Measurements from ENCODE around the gene FAM236A. TPM values are rescaled to one million over a fixed set of nuclear protein-coding genes. Genes with fewer than 3 reads are reported as not detected.
"Not testable (repeated sequence)": the region's sequence is repeated elsewhere in the genome, so short reads cannot be mapped to it uniquely, and the experiment has no call there.

Gene FAM236A
- total and polyA plus RNA-seq, 2 donors (not counting 1 experiment from before 2014, with no cell fraction given) = not detected

GRCh38 chrX:72943035-72943818 is 5.2 kb downstream of the FAM236A start:
- H3K9me3 ChIP-seq (ENCODE audit: control extremely low read depth in 1 of 3, control insufficient read depth in 2 of 3, insufficient read depth in 1 of 3, low read length in 2 of 3); intact Hi-C loops (cut with micrococcal nuclease); H3K4me1 Mint-ChIP-seq; H3K4me1 ChIP-seq (ENCODE audit: control insufficient read depth in 2 of 2, insufficient read depth in 2 of 2, low read length in 2 of 2); H3K27ac ChIP-seq (ENCODE audit: low read length in 2 of 2); POLR2A ChIA-PET; H3K27ac Mint-ChIP-seq; H3K4me2 ChIP-seq (replicated peaks; ENCODE audit: low read depth, low read length, poor library complexity, severe bottlenecking); H3K4me3 ChIP-seq (ENCODE audit: control extremely low read depth in 1 of 5, extremely low read depth in 1 of 5, insufficient read depth in 1 of 5, low read depth in 2 of 5, low read length in 4 of 5); H3K9ac ChIP-seq (ENCODE audit: low read length); H4K20me1 ChIP-seq (ENCODE audit: control insufficient read depth, insufficient read depth, low read length, poor library complexity, severe bottlenecking); H2AFZ ChIP-seq (ENCODE audit: insufficient read depth, low read depth, low read length, poor library complexity, severe bottlenecking); H3K36me3 ChIP-seq (replicated peaks in 1 of 2; ENCODE audit: control extremely low read depth in 1 of 2, control insufficient read depth in 1 of 2, extremely low read depth in 1 of 2, insufficient read depth in 2 of 2, low read length in 1 of 2); H3K27me3 Mint-ChIP-seq; H3K9me3 Mint-ChIP-seq (ENCODE audit: insufficient read depth); H3K4me3 Mint-ChIP-seq; CTCF ChIA-PET; DNase-seq; H3K79me2 ChIP-seq (ENCODE audit: control insufficient read depth, insufficient read depth, low read length); H3K27me3 ChIP-seq (replicated peaks in 1 of 4; ENCODE audit: control extremely low read depth in 1 of 4, control insufficient read depth in 3 of 4, insufficient read depth in 4 of 4, low read length in 3 of 4): not testable (repeated sequence)
- peak; percentile 74 for ATAC-seq (ENCODE audit: low read depth)
- WGBS (ENCODE audit: insufficient coverage) = no CpG with 5 or more reads among the region's 44 CpGs

- H3K27me3 Mint-ChIP-seq; intact Hi-C loops (cut with micrococcal nuclease); H3K4me1 ChIP-seq (ENCODE audit: control insufficient read depth in 2 of 2, insufficient read depth in 2 of 2, low read length in 2 of 2); H4K20me1 ChIP-seq (ENCODE audit: control insufficient read depth, insufficient read depth, low read length, poor library complexity, severe bottlenecking); CTCF ChIA-PET; H3K27ac ChIP-seq (ENCODE audit: low read length in 2 of 2); H2AFZ ChIP-seq (ENCODE audit: insufficient read depth, low read depth, low read length, poor library complexity, severe bottlenecking); H3K4me3 Mint-ChIP-seq; H3K9me3 Mint-ChIP-seq (ENCODE audit: insufficient read depth); H3K4me1 Mint-ChIP-seq; POLR2A ChIA-PET; H3K36me3 ChIP-seq (replicated peaks in 1 of 2; ENCODE audit: control extremely low read depth in 1 of 2, control insufficient read depth in 1 of 2, extremely low read depth in 1 of 2, insufficient read depth in 2 of 2, low read length in 1 of 2); H3K4me2 ChIP-seq (replicated peaks; ENCODE audit: low read depth, low read length, poor library complexity, severe bottlenecking); DNase-seq; H3K27ac Mint-ChIP-seq; H3K9me3 ChIP-seq (ENCODE audit: control extremely low read depth in 1 of 3, control insufficient read depth in 2 of 3, insufficient read depth in 1 of 3, low read length in 2 of 3); H3K4me3 ChIP-seq (ENCODE audit: control extremely low read depth in 1 of 5, extremely low read depth in 1 of 5, insufficient read depth in 1 of 5, low read depth in 2 of 5, low read length in 4 of 5); H3K9ac ChIP-seq (ENCODE audit: low read length); H3K27me3 ChIP-seq (replicated peaks in 1 of 4; ENCODE audit: control extremely low read depth in 1 of 4, control insufficient read depth in 3 of 4, insufficient read depth in 4 of 4, low read length in 3 of 4); H3K79me2 ChIP-seq (ENCODE audit: control insufficient read depth, insufficient read depth, low read length): not testable (repeated sequence)
- peak; percentile 89 for ATAC-seq (ENCODE audit: low read depth)
- no CpG with 5 or more reads among the region's 15 CpGs for WGBS (ENCODE audit: insufficient coverage)
Observed at GRCh38 chrX:72943819-72944169, 5.8 kb downstream of the FAM236A start, which contains the start of gene DMRTC1. Gene DMRTC1, minus strand, starts transcription at chrX:72943837. Its CDS starts 68,143 bp downstream, at chrX:72875694.

DNA sequence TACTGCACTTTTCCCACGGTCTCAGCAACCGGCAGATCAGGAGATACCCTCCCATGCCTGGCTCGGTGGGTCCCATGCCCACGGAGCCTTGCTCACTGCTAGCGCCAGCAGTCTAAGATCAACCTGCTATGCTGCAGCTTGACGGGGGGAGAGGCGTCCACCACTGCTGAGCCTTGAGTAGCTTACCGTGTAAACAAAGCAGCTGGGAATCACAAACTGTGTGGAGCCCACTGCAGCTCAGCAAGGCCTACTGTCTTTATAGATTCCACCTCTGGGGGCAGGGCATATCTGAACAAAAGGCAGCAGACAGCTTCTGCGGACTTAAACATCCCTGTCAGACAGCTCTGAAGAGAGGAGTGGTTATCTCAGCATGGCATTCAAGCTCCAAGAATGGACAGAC is 22.0 kb downstream of the FAM236A start:
- H3K27ac Mint-ChIP-seq; H3K27ac ChIP-seq (ENCODE audit: low read length in 2 of 2); ATAC-seq (ENCODE audit: low read depth); CTCF ChIA-PET; H3K4me2 ChIP-seq (replicated peaks; ENCODE audit: low read depth, low read length, poor library complexity, severe bottlenecking); H3K9ac ChIP-seq (ENCODE audit: low read length); DNase-seq; H3K9me3 ChIP-seq (ENCODE audit: control extremely low read depth in 1 of 3, control insufficient read depth in 2 of 3, insufficient read depth in 1 of 3, low read length in 2 of 3); H3K27me3 ChIP-seq (replicated peaks in 1 of 4; ENCODE audit: control extremely low read depth in 1 of 4, control insufficient read depth in 3 of 4, insufficient read depth in 4 of 4, low read length in 3 of 4); H2AFZ ChIP-seq (ENCODE audit: insufficient read depth, low read depth, low read length, poor library complexity, severe bottlenecking); POLR2A ChIA-PET; H3K4me3 Mint-ChIP-seq; intact Hi-C loops (cut with micrococcal nuclease); H3K36me3 ChIP-seq (replicated peaks in 1 of 2; ENCODE audit: control extremely low read depth in 1 of 2, control insufficient read depth in 1 of 2, extremely low read depth in 1 of 2, insufficient read depth in 2 of 2, low read length in 1 of 2); H3K4me1 ChIP-seq (ENCODE audit: control insufficient read depth in 2 of 2, insufficient read depth in 2 of 2, low read length in 2 of 2); H3K79me2 ChIP-seq (ENCODE audit: control insufficient read depth, insufficient read depth, low read length); H3K4me3 ChIP-seq (ENCODE audit: control extremely low read depth in 1 of 5, extremely low read depth in 1 of 5, insufficient read depth in 1 of 5, low read depth in 2 of 5, low read length in 4 of 5); H3K9me3 Mint-ChIP-seq (ENCODE audit: insufficient read depth); H3K4me1 Mint-ChIP-seq; H3K27me3 Mint-ChIP-seq; H4K20me1 ChIP-seq (ENCODE audit: control insufficient read depth, insufficient read depth, low read length, poor library complexity, severe bottlenecking): not testable (repeated sequence)
- no CpG with 5 or more reads among the region's 9 CpGs for WGBS (ENCODE audit: insufficient coverage)

- H3K4me1 ChIP-seq (ENCODE audit: control insufficient read depth in 2 of 2, insufficient read depth in 2 of 2, low read length in 2 of 2); H2AFZ ChIP-seq (ENCODE audit: insufficient read depth, low read depth, low read length, poor library complexity, severe bottlenecking); H3K9me3 Mint-ChIP-seq (ENCODE audit: insufficient read depth); DNase-seq; H3K4me1 Mint-ChIP-seq; intact Hi-C loops (cut with micrococcal nuclease); H3K4me3 ChIP-seq (ENCODE audit: control extremely low read depth in 1 of 5, extremely low read depth in 1 of 5, insufficient read depth in 1 of 5, low read depth in 2 of 5, low read length in 4 of 5); H3K27ac Mint-ChIP-seq; H4K20me1 ChIP-seq (ENCODE audit: control insufficient read depth, insufficient read depth, low read length, poor library complexity, severe bottlenecking); H3K27me3 Mint-ChIP-seq; H3K79me2 ChIP-seq (ENCODE audit: control insufficient read depth, insufficient read depth, low read length); H3K9ac ChIP-seq (ENCODE audit: low read length); H3K4me2 ChIP-seq (replicated peaks; ENCODE audit: low read depth, low read length, poor library complexity, severe bottlenecking); H3K27me3 ChIP-seq (replicated peaks in 1 of 4; ENCODE audit: control extremely low read depth in 1 of 4, control insufficient read depth in 3 of 4, insufficient read depth in 4 of 4, low read length in 3 of 4); ATAC-seq (ENCODE audit: low read depth); H3K36me3 ChIP-seq (replicated peaks in 1 of 2; ENCODE audit: control extremely low read depth in 1 of 2, control insufficient read depth in 1 of 2, extremely low read depth in 1 of 2, insufficient read depth in 2 of 2, low read length in 1 of 2); H3K4me3 Mint-ChIP-seq; H3K27ac ChIP-seq (ENCODE audit: low read length in 2 of 2); POLR2A ChIA-PET; H3K9me3 ChIP-seq (ENCODE audit: control extremely low read depth in 1 of 3, control insufficient read depth in 2 of 3, insufficient read depth in 1 of 3, low read length in 2 of 3); CTCF ChIA-PET: not testable (repeated sequence)
- no CpG with 5 or more reads among the region's 5 CpGs for WGBS (ENCODE audit: insufficient coverage)
Observed at GRCh38 chrX:72971859-72972258, 33.9 kb downstream of the FAM236A start.
